Tibial artery (tissue), 4 donors: Measurements from ENCODE around the gene SIGLEC5.

Experiments
- DNase-seq, 2 donors: peaks; one replicate each; pipeline ENCODE4 v3.0.0-alpha.2; 2019
- H3K27ac ChIP-seq, 2 donors: fragments of 200-600 bp; sonication (generic) in 1 of 2; 1 replicate in 1 of 2; 2 replicates in 1 of 2; pipeline ENCODE4 v1.5.1; 2018 to 2019; ENCODE audit warnings: mild to moderate bottlenecking in 1 of 2
- H3K27me3 ChIP-seq, 2 donors: fragments of 200-600 bp; sonication (generic) in 1 of 2; one replicate each; pipeline versions ENCODE4 v1.5.1 to v1.6.0; 2016 to 2019
- H3K36me3 ChIP-seq, 3 donors: fragments of 200-600 bp; sonication (generic) in 2 of 3; one replicate each; pipeline ENCODE4 v1.5.1; 2016 to 2019; ENCODE audit warnings: mild to moderate bottlenecking in 2 of 3
- H3K4me1 ChIP-seq, 4 donors: fragments of 200-600 bp; sonication (generic) in 2 of 4; 1 replicate in 3 of 4; 2 replicates in 1 of 4; pipeline ENCODE4 v1.5.1; 2016 to 2019
- H3K4me3 ChIP-seq, 2 donors: fragments of 200-600 bp; sonication (generic) in 1 of 2; 1 replicate in 1 of 2; 2 replicates in 1 of 2; pipeline ENCODE4 v1.5.1; 2018 to 2019; ENCODE audit warnings: mild to moderate bottlenecking in 2 of 2
- H3K9me3 ChIP-seq, 3 donors: fragments of 200-600 bp; sonication (generic) in 1 of 3; one replicate each; pipeline ENCODE4 v1.5.1; 2016 to 2019
- CTCF ChIP-seq, 2 experiments: fragments of 200-600 bp in 1 of 2; fragments of 450-650 bp in 1 of 2; IDR thresholded peaks; one replicate each; pipeline ENCODE4 v1.5.1; 2017 to 2019; ENCODE audit warnings: antibody characterized with exemption in 2 of 2, mild to moderate bottlenecking in 1 of 2, moderate library complexity in 1 of 2
- intact Hi-C: fragments of 100-400 bp; cut with DNase I; formaldehyde crosslinking; loops from one replicate; pipeline ENCODE4 v1.15.0; 2023; ENCODE audit warnings: low total_unique reads

SIGLEC5 gene

GRCh38 chr19:51593138-51593890, 36.9 kb downstream of the SIGLEC5 start:
- no peak for DNase-seq
- H3K27ac ChIP-seq: no peak overlapping the region
- intact Hi-C loops: loop anchor here (10.0 kb wide), 1 partner anchor 259 kb away; no protein-coding TSS in a partner anchor

GRCh38 chr19:51592521-51592920, 37.7 kb downstream of the SIGLEC5 start:
- Histone ChIP-seq H3K4me3 (no peak overlapping the region), H3K4me1 (peaks cover 3 to 18% (median 11%) of the 10 kb centered on the region in 4 donors), H3K36me3 (peaks cover 6 to 7% (median 6%) of the 10 kb centered on the region in 3 donors), H3K27me3 (no peaks in the 10 kb centered on the region), H3K27ac (no peak overlapping the region), H3K9me3 (peaks cover 0 to 14% (median 11%) of the 10 kb centered on the region in 3 donors)
- intact Hi-C loops: loop anchor here (10.0 kb wide), 1 partner anchor 258 kb away; no protein-coding TSS in a partner anchor
- DNase-seq: no peak
- no peak for TF ChIP-seq CTCF (IDR thresholded peaks at IDR 0.05)

More at GRCh38 chr19:51593138-51593890, 36.9 kb downstream of the SIGLEC5 start:
- Histone ChIP-seq H3K4me1 (peaks cover 3 to 18% (median 11%) of the 10 kb centered on the region in 4 donors), H3K27me3 (peaks cover 0 to 6% of the 10 kb centered on the region in 2 donors), H3K36me3 (no peaks in the 10 kb centered on the region), H3K9me3 (peaks cover 0 to 6% (median 3%) of the 10 kb centered on the region in 3 donors), H3K4me3 (peak overlapping the region; percentile 59 to 63)
- TF ChIP-seq CTCF (IDR thresholded peaks at IDR 0.05): no peak

DNA sequence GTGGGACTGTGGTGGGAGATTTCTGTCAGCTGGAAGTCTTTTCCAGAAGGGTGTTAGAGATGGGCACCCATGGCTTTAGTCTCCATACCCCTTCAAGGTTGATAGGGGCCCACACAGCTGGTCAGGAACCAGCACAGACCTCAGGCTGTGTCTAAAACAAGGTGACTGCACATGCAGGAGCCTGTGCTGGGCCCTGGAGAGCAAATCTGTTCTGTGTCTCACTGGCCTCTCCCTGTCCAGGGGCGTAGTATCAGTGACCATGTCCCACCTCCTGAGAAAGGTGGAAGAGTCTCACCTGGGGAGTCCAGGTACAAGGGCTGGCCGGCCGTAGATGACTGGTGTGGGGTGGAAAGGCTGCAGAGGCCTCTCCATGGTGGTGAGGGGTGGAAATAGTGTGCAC, 39.8 kb downstream of the SIGLEC5 start:
- TF ChIP-seq CTCF (IDR thresholded peaks at IDR 0.05): no peak
- H3K4me1 ChIP-seq: peaks cover 3 to 18% (median 11%) of the 10 kb centered on the region in 4 donors
- no peaks in the 10 kb centered on the region for H3K27me3 ChIP-seq
- no peak for DNase-seq
- H3K36me3 ChIP-seq: peaks cover 27 to 28% (median 27%) of the 10 kb centered on the region in 3 donors
- H3K4me3 ChIP-seq: no peak overlapping the region
- intact Hi-C loops: loop anchor here (10.0 kb wide), 1 partner anchor 256 kb away; no protein-coding TSS in a partner anchor
- H3K9me3 ChIP-seq: peaks cover 0 to 19% (median 16%) of the 10 kb centered on the region in 3 donors
- no peak overlapping the region for H3K27ac ChIP-seq

DNA sequence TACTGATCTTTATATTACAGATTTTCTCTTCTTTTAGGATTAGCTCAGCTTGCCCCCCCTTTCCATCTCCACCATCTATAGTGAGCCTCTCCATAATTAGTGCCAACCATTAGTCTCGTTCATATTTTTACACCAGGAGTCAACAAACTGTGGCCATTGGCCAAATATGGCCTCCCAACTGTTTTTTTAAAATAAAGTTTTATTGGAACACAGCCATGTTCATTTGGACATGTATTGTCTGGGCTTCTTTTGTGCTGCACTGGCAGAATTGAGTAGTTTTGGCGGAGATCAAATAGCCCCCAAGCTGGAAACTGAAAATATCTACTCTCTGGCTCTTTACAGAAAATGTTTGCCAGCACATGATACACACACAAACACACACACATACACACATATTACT, 40.7 kb downstream of the SIGLEC5 start:
- intact Hi-C loops: no loop called here
- peaks cover 0 to 19% (median 16%) of the 10 kb centered on the region in 3 donors for H3K9me3 ChIP-seq
- peaks cover 34 to 37% (median 36%) of the 10 kb centered on the region in 3 donors for H3K36me3 ChIP-seq
- peaks cover 3 to 11% (median 8%) of the 10 kb centered on the region in 4 donors for H3K4me1 ChIP-seq
- no peak overlapping the region for H3K4me3 ChIP-seq
- TF ChIP-seq CTCF (IDR thresholded peaks at IDR 0.05): no peak
- no peak for DNase-seq
- H3K27ac ChIP-seq: no peak overlapping the region
- no peaks in the 10 kb centered on the region for H3K27me3 ChIP-seq

GRCh38 chr19:51587264-51588191, 42.7 kb downstream of the SIGLEC5 start:
- DNase-seq: no peak
- no peak for TF ChIP-seq CTCF (IDR thresholded peaks at IDR 0.05)
- intact Hi-C loops: no loop called here
- Histone ChIP-seq H3K27me3 (no peaks in the 10 kb centered on the region), H3K4me3 (no peak overlapping the region), H3K27ac (no peak overlapping the region), H3K36me3 (peaks cover 53 to 57% (median 56%) of the 10 kb centered on the region in 3 donors), H3K4me1 (no peaks in the 10 kb centered on the region), H3K9me3 (peaks cover 0 to 19% (median 16%) of the 10 kb centered on the region in 3 donors)
